ENCODE data around the gene BCL2L11. TPM values are rescaled to one million over a fixed set of nuclear protein-coding genes. Genes with fewer than 3 reads are reported as not detected.

BCL2L11 gene
- total RNA-seq, 1 donor from 2014 or later, result 32.5 TPM

DNA sequence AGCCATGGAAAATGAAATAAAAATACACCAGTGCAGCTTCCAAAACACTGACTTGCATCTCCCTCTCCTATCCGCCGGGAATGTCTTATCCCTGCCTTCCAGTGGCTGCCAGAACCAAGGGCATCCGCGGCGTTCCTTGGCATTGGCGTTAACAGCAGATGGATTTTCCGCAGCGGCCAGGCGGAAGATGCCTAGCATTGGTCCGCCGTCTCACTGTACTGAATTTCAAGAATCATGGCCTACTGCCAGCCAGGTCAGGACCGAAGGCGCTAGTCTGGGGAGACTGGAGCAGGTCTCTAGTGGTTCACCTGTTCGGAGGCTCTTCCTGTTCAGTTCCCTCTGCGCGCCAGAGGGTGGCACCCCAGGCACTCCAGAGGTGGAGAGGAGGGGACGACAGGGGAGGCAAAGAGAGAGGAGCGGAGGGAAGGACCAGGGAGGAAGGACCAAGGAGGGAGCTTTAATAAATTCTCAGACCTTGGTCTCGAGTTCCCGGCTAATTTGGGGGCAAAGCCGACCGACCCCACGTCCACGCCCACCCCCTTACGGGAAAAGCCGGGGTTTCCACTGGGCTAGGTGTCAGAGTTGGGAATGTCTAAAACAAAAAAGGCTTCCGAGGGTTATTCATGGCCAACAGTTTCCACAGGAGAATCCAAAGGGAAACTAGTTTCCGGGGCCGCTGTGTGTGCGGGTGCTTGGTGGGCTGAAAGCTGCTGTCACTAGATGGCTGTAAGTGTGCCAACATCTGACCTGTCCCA is 3.7 kb upstream of the BCL2L11 start:
- H3K36me3 Mint-ChIP-seq (ENCODE audit: low read depth, unreplicated experiment), result no peaks in the 10 kb centered on the region
- TF ChIP-seq, protein P1, sequence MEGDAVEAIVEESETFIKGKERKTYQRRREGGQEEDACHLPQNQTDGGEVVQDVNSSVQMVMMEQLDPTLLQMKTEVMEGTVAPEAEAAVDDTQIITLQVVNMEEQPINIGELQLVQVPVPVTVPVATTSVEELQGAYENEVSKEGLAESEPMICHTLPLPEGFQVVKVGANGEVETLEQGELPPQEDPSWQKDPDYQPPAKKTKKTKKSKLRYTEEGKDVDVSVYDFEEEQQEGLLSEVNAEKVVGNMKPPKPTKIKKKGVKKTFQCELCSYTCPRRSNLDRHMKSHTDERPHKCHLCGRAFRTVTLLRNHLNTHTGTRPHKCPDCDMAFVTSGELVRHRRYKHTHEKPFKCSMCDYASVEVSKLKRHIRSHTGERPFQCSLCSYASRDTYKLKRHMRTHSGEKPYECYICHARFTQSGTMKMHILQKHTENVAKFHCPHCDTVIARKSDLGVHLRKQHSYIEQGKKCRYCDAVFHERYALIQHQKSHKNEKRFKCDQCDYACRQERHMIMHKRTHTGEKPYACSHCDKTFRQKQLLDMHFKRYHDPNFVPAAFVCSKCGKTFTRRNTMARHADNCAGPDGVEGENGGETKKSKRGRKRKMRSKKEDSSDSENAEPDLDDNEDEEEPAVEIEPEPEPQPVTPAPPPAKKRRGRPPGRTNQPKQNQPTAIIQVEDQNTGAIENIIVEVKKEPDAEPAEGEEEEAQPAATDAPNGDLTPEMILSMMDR (IDR thresholded peaks at IDR 0.05; ENCODE audit: unreplicated experiment), result peak; percentile 51
- DNase-seq (ENCODE audit: low spot score), result peak; percentile 70
- H3K4me1 Mint-ChIP-seq (ENCODE audit: unreplicated experiment), result peaks cover 13% of the 10 kb centered on the region
- peaks cover 24% of the 10 kb centered on the region for H3K27me3 Mint-ChIP-seq (ENCODE audit: unreplicated experiment)
- peak overlapping the region; percentile 70 for H3K4me3 Mint-ChIP-seq (ENCODE audit: unreplicated experiment)
- no peaks in the 10 kb centered on the region for H3K9me3 Mint-ChIP-seq (ENCODE audit: unreplicated experiment)
- H3K27ac Mint-ChIP-seq (ENCODE audit: unreplicated experiment), result no peak overlapping the region

DNA sequence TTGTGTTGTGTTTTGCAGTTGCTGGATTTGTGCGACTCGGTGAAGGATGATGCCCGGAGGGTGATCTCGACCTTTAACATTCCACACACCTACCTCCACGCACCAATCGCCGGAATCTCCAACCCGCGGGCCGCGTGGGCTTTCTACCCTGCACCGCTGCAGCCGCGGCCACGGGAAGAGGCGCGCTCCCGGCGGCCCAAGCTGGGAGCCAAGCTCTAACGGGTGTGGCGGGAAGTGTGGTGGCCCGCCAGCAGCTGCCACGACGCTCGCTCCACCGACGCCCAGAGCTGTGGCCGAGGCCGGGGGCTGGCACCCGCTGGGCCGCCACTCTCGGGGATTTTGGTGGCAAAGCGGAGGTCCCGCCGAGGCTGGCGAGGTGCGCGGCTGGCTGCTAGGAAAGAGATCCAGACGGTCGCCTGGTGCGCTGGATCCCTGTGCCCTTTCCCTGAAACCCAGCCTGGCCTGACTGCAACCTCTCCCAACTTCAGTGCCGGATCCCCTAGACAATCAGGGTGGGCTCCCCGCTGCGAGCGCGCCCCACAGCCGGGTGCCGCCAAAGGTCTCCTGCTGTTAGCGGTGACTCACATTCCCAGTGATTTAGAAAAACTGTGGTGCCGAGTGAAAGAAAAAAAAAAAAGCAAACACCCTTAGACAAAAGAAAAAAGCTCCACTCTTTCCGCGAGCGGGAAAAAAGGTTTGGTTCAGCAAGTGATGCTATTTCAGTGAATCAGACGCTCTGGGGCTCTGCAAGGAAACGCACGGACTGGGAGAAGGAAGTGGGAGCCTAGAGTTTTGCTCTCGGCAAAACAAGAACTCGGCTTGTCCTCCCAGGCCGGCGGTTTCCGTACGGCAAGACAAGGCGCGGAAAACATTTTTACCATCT is 2.9 kb upstream of the BCL2L11 start:
- Mint-ChIP-seq H3K27me3 (ENCODE audit: unreplicated experiment) (peaks cover 24% of the 10 kb centered on the region), H3K4me3 (ENCODE audit: unreplicated experiment) (peak overlapping the region; percentile 88), H3K27ac (ENCODE audit: unreplicated experiment) (peak overlapping the region; percentile 64), H3K36me3 (ENCODE audit: low read depth, unreplicated experiment) (no peaks in the 10 kb centered on the region), H3K9me3 (ENCODE audit: unreplicated experiment) (no peaks in the 10 kb centered on the region), H3K4me1 (ENCODE audit: unreplicated experiment) (peaks cover 13% of the 10 kb centered on the region)
- TF ChIP-seq, protein P1 (IDR thresholded peaks at IDR 0.05; ENCODE audit: unreplicated experiment), result no peak
- DNase-seq (ENCODE audit: low spot score), result peak; percentile 28

DNA sequence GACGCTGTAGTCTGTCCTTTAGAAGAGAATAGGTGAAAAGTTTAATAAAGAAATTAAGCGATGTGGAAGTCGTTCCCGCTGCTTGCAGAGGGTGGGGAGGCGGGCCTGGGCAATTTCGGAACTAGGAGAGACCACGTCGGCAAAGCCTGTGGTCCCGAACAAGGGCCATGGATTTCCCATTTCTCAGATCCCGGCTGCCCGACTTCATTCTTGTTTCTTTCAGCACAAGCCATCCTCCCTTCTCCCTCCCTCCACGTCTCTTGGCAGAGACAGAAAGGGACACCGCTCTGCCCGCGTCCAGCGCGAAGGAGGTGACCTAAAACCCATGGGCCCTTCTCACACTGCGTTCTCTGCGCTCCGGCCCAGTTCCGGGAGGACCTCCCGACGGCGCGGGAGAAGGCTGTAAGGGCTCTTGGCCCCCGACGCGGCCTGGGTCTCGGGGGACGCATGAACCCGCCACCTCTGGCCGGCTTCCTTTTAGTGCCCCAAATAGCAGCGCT is 2.2 kb upstream of the BCL2L11 start:
- Mint-ChIP-seq H3K4me1 (ENCODE audit: unreplicated experiment) (peaks cover 13% of the 10 kb centered on the region), H3K27ac (ENCODE audit: unreplicated experiment) (peak overlapping the region; percentile 64), H3K4me3 (ENCODE audit: unreplicated experiment) (peak overlapping the region; percentile 88), H3K27me3 (ENCODE audit: unreplicated experiment) (peaks cover 29% of the 10 kb centered on the region), H3K36me3 (ENCODE audit: low read depth, unreplicated experiment) (no peaks in the 10 kb centered on the region), H3K9me3 (ENCODE audit: unreplicated experiment) (no peaks in the 10 kb centered on the region)
- TF ChIP-seq, protein P1 (IDR thresholded peaks at IDR 0.05; ENCODE audit: unreplicated experiment), result no peak
- peak; percentile 23 for DNase-seq (ENCODE audit: low spot score)

DNA sequence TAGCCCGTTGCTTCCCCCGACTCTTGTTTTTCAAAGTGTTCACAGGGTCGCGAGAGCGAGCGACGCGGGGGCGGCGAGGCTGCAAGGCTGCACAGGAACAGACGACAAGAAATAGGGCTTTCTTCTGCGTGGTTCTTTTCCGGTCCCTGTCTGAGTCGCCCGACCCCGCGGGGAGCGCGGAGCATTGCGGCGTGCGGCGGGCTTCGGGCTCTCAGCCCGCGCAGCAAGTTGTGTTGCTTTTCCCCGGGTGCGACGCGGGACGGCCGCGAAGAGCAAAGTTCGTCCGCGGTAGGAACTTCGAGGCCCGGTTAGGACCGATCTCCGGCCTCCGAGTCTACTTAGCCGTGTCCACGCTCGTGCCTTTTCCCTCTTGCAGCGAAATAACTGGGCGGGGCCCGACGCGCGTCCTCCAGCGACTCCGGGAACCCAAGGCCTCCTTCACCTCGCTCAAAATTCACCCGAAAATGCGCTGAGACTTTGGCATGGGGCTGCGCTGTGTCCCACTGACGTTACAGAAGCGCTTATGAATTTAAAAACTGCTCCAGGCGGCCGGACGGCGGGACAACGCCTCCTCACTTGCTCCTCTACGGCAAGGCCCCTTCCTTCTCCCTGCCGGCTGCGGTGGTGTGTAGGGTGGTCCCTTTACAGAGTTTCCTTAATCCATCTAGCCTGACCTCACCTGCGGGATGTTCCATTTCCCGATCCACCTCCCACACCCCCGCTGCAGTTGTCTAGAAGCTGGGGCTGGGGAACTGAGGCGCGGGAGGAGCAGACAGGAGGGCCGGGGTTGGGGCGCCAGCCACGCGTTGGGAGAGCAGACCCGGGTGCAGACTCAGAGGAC is 1.5 kb upstream of the BCL2L11 start:
- Mint-ChIP-seq H3K4me3 (ENCODE audit: unreplicated experiment) (peak overlapping the region; percentile 88), H3K9me3 (ENCODE audit: unreplicated experiment) (no peaks in the 10 kb centered on the region), H3K36me3 (ENCODE audit: low read depth, unreplicated experiment) (no peaks in the 10 kb centered on the region), H3K4me1 (ENCODE audit: unreplicated experiment) (peaks cover 16% of the 10 kb centered on the region), H3K27me3 (ENCODE audit: unreplicated experiment) (peaks cover 31% of the 10 kb centered on the region), H3K27ac (ENCODE audit: unreplicated experiment) (no peak overlapping the region)
- TF ChIP-seq, protein P1 (IDR thresholded peaks at IDR 0.05; ENCODE audit: unreplicated experiment), result no peak
- DNase-seq (ENCODE audit: low spot score), result peak; percentile 33
